BE2C (cell line): ENCODE data around the gene CES2.

Source experiments
- DNase-seq: peaks from one replicate; pipeline ENCODE4 v3.0.0-alpha.2; 2020
- H3K27me3 ChIP-seq: fragments of 250-450 bp; sonication (Bioruptor Pico); 2 replicates; pipeline ENCODE4 v1.5.1; 2020; ENCODE audit warnings: mild to moderate bottlenecking
- H3K36me3 ChIP-seq: fragments of 250-450 bp; sonication (Bioruptor Pico); 2 replicates; pipeline ENCODE4 v1.5.1; 2020; ENCODE audit warnings: mild to moderate bottlenecking
- H3K4me1 ChIP-seq: fragments of 250-450 bp; sonication (Bioruptor Pico); 2 replicates; pipeline ENCODE4 v1.5.1; 2020
- H3K4me3 ChIP-seq: 2 replicates; pipeline ENCODE4 v1.5.1; 2011; ENCODE audit warnings: low read depth, low read length
- H3K9me3 ChIP-seq: fragments of 250-450 bp; sonication (Bioruptor Pico); 2 replicates; pipeline ENCODE4 v1.5.1; 2020
- TF ChIP-seq, protein P1 (sequence below): IDR thresholded peaks from 2 replicates; pipeline ENCODE4 v1.5.1; 2012; ENCODE audit warnings: mild to moderate bottlenecking, low read depth, low read length

Gene CES2

DNA sequence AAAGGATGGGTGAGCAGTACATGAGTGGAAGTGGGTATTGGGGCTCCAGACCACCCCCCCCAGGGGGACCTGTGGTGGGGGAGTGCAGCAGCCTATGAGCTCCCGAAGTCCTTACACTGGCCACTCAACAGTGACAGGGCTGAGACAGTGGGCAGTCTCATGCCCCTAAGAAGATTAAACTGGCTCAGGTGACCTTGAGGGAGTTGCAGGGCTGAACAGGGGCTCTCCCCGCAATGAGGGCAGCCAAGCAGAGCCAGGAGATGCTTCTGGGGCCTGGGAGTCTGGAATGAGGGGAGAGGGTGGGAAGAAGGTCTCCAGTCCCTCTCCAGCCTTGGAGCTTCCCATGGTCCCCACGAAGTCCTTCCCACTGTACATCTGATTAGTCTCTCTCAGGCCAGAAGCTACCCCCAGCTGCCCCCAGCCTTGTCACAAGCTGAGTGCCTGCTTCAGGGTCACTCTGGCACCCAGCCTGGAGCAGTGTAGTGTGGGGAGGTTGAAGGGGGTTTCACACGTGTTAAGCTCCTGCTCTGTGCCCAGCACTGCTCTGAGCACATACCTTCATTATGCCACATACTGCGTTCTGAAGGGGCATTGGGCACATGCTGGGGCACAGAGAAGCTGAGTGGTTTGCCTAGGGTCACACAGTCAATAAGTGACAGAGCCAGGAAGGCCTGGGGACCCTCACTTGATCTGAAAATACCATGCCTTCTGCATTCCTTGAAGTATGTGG is 15.6 kb upstream of the CES2 start:
- TF ChIP-seq, protein P1, sequence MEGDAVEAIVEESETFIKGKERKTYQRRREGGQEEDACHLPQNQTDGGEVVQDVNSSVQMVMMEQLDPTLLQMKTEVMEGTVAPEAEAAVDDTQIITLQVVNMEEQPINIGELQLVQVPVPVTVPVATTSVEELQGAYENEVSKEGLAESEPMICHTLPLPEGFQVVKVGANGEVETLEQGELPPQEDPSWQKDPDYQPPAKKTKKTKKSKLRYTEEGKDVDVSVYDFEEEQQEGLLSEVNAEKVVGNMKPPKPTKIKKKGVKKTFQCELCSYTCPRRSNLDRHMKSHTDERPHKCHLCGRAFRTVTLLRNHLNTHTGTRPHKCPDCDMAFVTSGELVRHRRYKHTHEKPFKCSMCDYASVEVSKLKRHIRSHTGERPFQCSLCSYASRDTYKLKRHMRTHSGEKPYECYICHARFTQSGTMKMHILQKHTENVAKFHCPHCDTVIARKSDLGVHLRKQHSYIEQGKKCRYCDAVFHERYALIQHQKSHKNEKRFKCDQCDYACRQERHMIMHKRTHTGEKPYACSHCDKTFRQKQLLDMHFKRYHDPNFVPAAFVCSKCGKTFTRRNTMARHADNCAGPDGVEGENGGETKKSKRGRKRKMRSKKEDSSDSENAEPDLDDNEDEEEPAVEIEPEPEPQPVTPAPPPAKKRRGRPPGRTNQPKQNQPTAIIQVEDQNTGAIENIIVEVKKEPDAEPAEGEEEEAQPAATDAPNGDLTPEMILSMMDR: no peak
- peaks cover 1% of the 10 kb centered on the region; the same call in 1 of the 2 replicates for H3K27me3 ChIP-seq
- no peaks in the 10 kb centered on the region for H3K9me3 ChIP-seq
- no peak for DNase-seq
- H3K4me1 ChIP-seq: peaks cover 24% of the 10 kb centered on the region
- no peak overlapping the region for H3K4me3 ChIP-seq
- H3K36me3 ChIP-seq: no peaks in the 10 kb centered on the region

DNA sequence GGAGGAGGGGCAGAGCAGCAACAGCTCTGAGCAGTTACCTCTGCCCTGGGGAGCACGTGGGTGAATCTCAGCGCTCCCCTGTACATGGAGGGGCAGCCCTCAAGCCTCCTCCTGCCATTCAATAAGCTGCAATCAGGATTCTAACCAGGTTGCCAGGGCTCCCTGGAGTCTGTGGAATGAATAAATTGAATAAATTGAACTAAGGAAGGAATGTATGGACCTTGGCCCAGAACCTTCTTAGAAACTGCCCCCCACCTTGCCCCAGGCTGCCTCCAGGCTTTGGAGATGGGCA is 15.1 kb upstream of the CES2 start:
- H3K4me3 ChIP-seq: no peak overlapping the region
- no peak for DNase-seq

DNA sequence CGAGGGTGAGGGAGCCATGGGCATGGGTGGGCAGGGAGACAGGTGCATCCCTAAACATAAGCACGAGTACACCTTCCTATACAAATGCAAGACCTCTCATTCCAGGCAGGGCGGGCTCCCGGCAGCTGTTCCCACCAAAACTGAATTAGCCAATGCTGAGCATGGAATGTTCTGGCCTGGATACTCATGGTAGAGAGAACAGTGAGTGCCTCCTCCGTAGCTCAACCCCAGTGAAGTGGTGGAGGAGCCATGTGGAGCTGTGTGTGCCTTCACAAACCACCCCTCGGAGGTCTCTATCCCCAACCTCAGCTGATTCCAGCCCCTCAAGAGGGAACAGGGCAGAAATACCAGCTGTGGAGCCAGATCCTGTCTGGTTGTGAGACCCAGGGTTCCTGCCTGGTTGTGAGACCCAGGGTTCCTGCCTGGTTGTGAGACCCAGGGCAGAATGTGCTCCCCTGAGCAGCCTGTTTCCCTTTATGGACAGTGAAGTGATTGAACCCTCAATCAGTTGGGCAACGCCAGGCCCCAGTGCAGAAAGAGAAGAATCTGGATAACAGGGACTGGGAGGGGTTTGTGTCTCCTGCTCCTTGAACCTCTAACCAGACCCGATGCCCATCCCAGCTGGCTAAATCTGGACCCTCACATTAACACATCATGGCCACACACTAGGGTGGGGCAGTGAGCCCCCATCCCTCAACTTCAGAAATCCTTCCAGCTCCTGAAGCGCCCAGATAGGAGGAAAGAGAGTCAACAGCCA is 14.2 kb upstream of the CES2 start:
- Histone ChIP-seq H3K4me1 (peaks cover 24% of the 10 kb centered on the region), H3K4me3 (no peak overlapping the region), H3K9me3 (no peaks in the 10 kb centered on the region), H3K27me3 (peaks cover 5% of the 10 kb centered on the region; the same call in 1 of the 2 replicates), H3K36me3 (no peaks in the 10 kb centered on the region)
- TF ChIP-seq, protein P1: no peak
- DNase-seq: no peak

More for the DNA sequence above, 15.1 kb upstream of the CES2 start:
- peaks cover 24% of the 10 kb centered on the region for H3K4me1 ChIP-seq
- TF ChIP-seq, protein P1: no peak
- H3K27me3 ChIP-seq: peaks cover 5% of the 10 kb centered on the region; the same call in 1 of the 2 replicates
- H3K9me3 ChIP-seq: no peaks in the 10 kb centered on the region
- no peaks in the 10 kb centered on the region for H3K36me3 ChIP-seq

DNA sequence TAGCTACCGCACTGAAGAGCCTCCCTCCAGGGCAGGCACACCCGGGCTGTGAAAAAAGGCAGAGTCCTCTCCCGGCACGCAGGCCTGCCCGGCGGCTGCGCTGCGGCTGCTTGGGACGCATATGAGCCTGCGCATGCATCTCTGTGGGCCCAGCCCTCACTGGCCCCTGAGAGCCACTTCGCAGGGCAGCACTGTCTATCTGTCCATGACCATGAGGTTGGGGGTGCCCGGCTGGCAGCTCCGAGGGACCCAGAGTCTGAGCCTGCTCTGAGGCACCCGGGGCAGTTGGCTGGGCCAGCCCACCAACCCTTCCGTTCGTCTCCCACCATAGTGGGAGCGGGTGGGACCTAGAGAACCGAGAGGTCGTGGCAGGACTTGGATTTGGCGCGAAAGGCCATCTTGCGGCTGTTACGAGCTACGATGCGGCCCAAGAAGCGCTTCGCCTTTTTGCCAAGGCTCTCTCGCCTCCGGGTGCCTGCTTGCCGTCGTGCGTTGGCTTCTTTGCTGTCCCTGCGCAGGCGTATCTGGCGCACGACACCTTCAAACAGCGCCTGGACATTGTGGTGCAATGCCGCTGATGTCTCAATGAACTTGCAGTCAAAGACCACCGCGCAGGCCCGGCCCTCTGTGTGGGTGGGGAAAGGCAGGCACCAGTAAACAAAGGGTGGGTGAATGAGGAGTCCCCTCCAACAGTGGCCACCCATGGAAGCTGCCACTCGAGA is 13.4 kb upstream of the CES2 start:
- no peak for DNase-seq
- Histone ChIP-seq H3K27me3 (peaks cover 5% of the 10 kb centered on the region; the same call in 1 of the 2 replicates), H3K4me3 (no peak overlapping the region), H3K4me1 (peaks cover 24% of the 10 kb centered on the region), H3K36me3 (no peaks in the 10 kb centered on the region), H3K9me3 (no peaks in the 10 kb centered on the region)
- TF ChIP-seq, protein P1: no peak

DNA sequence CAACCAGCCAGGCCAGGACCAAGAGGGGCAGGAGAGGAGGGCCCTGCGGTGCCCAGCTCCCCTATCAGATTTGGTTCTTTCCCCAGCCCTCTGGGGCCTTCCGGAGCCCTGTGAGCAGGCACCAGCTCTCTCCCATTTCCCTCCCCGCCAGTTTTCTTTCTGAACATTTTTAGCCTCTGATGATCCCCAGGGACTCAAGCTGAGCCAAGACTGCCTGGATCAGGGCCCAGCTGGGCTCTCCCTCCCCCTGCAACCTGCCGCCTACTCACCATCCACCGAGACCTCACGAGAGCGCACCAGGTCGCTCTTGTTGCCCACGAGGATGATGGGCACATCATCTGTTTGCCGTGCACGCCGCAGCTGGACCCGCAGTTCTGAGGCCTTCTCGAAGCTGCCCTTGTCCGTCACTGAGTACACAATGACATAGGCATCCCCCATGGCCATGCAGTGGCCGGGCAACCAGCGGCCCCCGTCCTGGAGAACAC is 12.0 kb upstream of the CES2 start:
- Histone ChIP-seq H3K36me3 (no peaks in the 10 kb centered on the region), H3K4me3 (peak overlapping the region; percentile 29), H3K27me3 (peaks cover 5% of the 10 kb centered on the region; the same call in 1 of the 2 replicates), H3K9me3 (no peaks in the 10 kb centered on the region), H3K4me1 (peaks cover 29% of the 10 kb centered on the region)
- DNase-seq: peak; percentile 74
- TF ChIP-seq, protein P1: no peak
